WTC11 (cell line): ENCODE measurements around the gene CRTAP. TPM values are rescaled to one million over a fixed set of nuclear protein-coding genes. Genes with fewer than 3 reads are reported as not detected.

Experiments used
- ATAC-seq: fragments of 200-7000 bp; cut with Tn5 transposase; 2 replicates; pipeline ENCODE4 v1.10.0; 2021; ENCODE audit warnings: mild to moderate bottlenecking, moderate library complexity
- CTCF ChIA-PET: fragments of 300-600 bp; sonication (Branson Sonifier 250); formaldehyde crosslinking; loops from one replicate; lab custom pipeline; 2021; ENCODE audit warnings: antibody characterized with exemption; lab: Charles Lee
- POLR2A ChIA-PET: fragments of 350-600 bp; sonication (Branson Sonifier 250); formaldehyde crosslinking; loops from one replicate; lab custom pipeline; 2021; ENCODE audit warnings: antibody characterized with exemption; lab: Charles Lee
- DNase-seq: peaks from one replicate; pipeline ENCODE4 v3.0.0; 2021; ENCODE audit warnings: low spot score
- H3K27ac Mint-ChIP-seq: 2 replicates; pipeline ENCODE4 v1.8.0; 2021; ENCODE audit warnings: mixed read lengths
- H3K27me3 Mint-ChIP-seq: 2 replicates; pipeline ENCODE4 v1.8.0; 2021; ENCODE audit warnings: low read depth, mild to moderate bottlenecking, moderate library complexity, mixed read lengths
- H3K36me3 Mint-ChIP-seq: 2 replicates; pipeline ENCODE4 v1.8.0; 2021; ENCODE audit warnings: mixed read lengths
- H3K4me1 Mint-ChIP-seq: 2 replicates; pipeline ENCODE4 v1.8.0; 2022; ENCODE audit warnings: mixed read lengths
- H3K4me3 Mint-ChIP-seq: 2 replicates; pipeline ENCODE4 v1.8.0; 2021; ENCODE audit warnings: mild to moderate bottlenecking, moderate library complexity, mixed read lengths
- H3K9me3 Mint-ChIP-seq: 2 replicates; pipeline ENCODE4 v1.8.0; 2021; ENCODE audit warnings: mixed read lengths
- CREB1 ChIP-seq: sonication (generic); formaldehyde crosslinking; IDR thresholded peaks from 2 replicates; pipeline ENCODE4 v1.8.0; 2023; ENCODE audit warnings: mild to moderate bottlenecking, missing genetic modification reagents
- EMX1 ChIP-seq: fragments of 250-450 bp; sonication (Bioruptor Pico); IDR thresholded peaks from 2 replicates; pipeline ENCODE4 v1.8.0; 2021; ENCODE audit warnings: mild to moderate bottlenecking
- GABPB1 ChIP-seq: sonication (generic); formaldehyde crosslinking; IDR thresholded peaks from 2 replicates; pipeline ENCODE4 v1.8.1; 2023; ENCODE audit warnings: mild to moderate bottlenecking, missing genetic modification reagents
- GTF2I ChIP-seq: fragments of 250-450 bp; sonication (Bioruptor Pico); conservative IDR thresholded peaks from 2 replicates; pipeline ENCODE4 v1.4.0; 2021; ENCODE audit warnings: mild to moderate bottlenecking
- HMGA2 ChIP-seq: fragments of 250-450 bp; sonication (Bioruptor Pico); IDR thresholded peaks from 2 replicates; pipeline ENCODE4 v1.4.0; 2021; ENCODE audit warnings: mild to moderate bottlenecking, moderate library complexity
- JAZF1 ChIP-seq: fragments of 250-450 bp; sonication (Bioruptor Pico); IDR thresholded peaks from 2 replicates; pipeline ENCODE4 v1.9.0; 2021; ENCODE audit warnings: moderate library complexity, mild to moderate bottlenecking, inconsistent platforms
- KAT7 ChIP-seq: sonication (generic); formaldehyde crosslinking; IDR thresholded peaks from 2 replicates; pipeline ENCODE4 v1.8.1; 2023; ENCODE audit warnings: missing genetic modification reagents, mild to moderate bottlenecking, borderline replicate concordance
- MAX ChIP-seq: sonication (generic); formaldehyde crosslinking; IDR thresholded peaks from 2 replicates; pipeline ENCODE4 v1.8.0; 2022; ENCODE audit warnings: mild to moderate bottlenecking, missing genetic modification reagents
- OVOL2 ChIP-seq: fragments of 250-450 bp; sonication (Bioruptor Pico); IDR thresholded peaks from 2 replicates; pipeline ENCODE4 v1.9.0; 2021; ENCODE audit warnings: mild to moderate bottlenecking, borderline replicate concordance
- PRRX2 ChIP-seq: fragments of 250-450 bp; sonication (Bioruptor Pico); IDR thresholded peaks from 2 replicates; pipeline ENCODE4 v1.8.0; 2021; ENCODE audit warnings: mild to moderate bottlenecking
- SOX15 ChIP-seq: fragments of 250-450 bp; sonication (Bioruptor Pico); IDR thresholded peaks from 2 replicates; pipeline ENCODE4 v1.9.0; 2021; ENCODE audit warnings: mild to moderate bottlenecking
- TCF7 ChIP-seq: sonication (generic); formaldehyde crosslinking; IDR thresholded peaks from 2 replicates; pipeline ENCODE4 v1.8.0; 2022; ENCODE audit warnings: mild to moderate bottlenecking, low read depth, missing genetic modification reagents, moderate library complexity
- TEAD4 ChIP-seq: sonication (generic); formaldehyde crosslinking; IDR thresholded peaks from 2 replicates; pipeline ENCODE4 v1.8.0; 2022; ENCODE audit warnings: mild to moderate bottlenecking, missing genetic modification reagents
- ZNF232 ChIP-seq: sonication (generic); formaldehyde crosslinking; IDR thresholded peaks from 2 replicates; pipeline ENCODE4 v1.8.0; 2022; ENCODE audit warnings: mild to moderate bottlenecking, missing genetic modification reagents
- ZNF396 ChIP-seq: fragments of 250-450 bp; sonication (Bioruptor Pico); IDR thresholded peaks from 2 replicates; pipeline ENCODE4 v1.8.0; 2021; ENCODE audit warnings: mild to moderate bottlenecking, moderate library complexity, borderline replicate concordance
- ZNF416 ChIP-seq: fragments of 250-450 bp; sonication (Bioruptor Pico); IDR thresholded peaks from 2 replicates; pipeline ENCODE4 v1.9.0; 2021; ENCODE audit warnings: mild to moderate bottlenecking, inconsistent platforms
- ZNF423 ChIP-seq: fragments of 250-450 bp; sonication (Bioruptor Pico); IDR thresholded peaks from 2 replicates; pipeline ENCODE4 v2.1.2; 2022; ENCODE audit warnings: mild to moderate bottlenecking, moderate library complexity
- total RNA-seq: library from RNA; stranded (reverse); gene quantifications from 3 replicates; pipeline ENCODE4 v1.2.3, GENCODE V29; 2021
- TF ChIP-seq, protein P1 (sequence below): sonication (generic); formaldehyde crosslinking; IDR thresholded peaks from 2 replicates; pipeline ENCODE4 v1.8.1; 2023; ENCODE audit warnings: mild to moderate bottlenecking, missing genetic modification reagents, moderate library complexity
- TF ChIP-seq, protein P2 (sequence below): fragments of 250-450 bp; sonication (Bioruptor Pico); IDR thresholded peaks from 2 replicates; pipeline ENCODE4 v2.1.2; 2022; ENCODE audit warnings: mild to moderate bottlenecking, moderate library complexity
- TF ChIP-seq, protein P3 (sequence below): sonication (generic); formaldehyde crosslinking; IDR thresholded peaks from 2 replicates; pipeline ENCODE4 v1.8.0; 2022; ENCODE audit warnings: mild to moderate bottlenecking, missing genetic modification reagents
- TF ChIP-seq, protein P4 (sequence below): fragments of 250-450 bp; sonication (Bioruptor Pico); IDR thresholded peaks from 2 replicates; pipeline ENCODE4 v1.9.0; 2021; ENCODE audit warnings: mild to moderate bottlenecking, borderline replicate concordance

The CRTAP gene
- total RNA-seq, 1 experiment from 2014 or later = 156 TPM

GRCh38 chr3:33076952-33077351, 36.9 kb upstream of the CRTAP start:
- CTCF ChIA-PET = no interaction called here
- H3K4me3 Mint-ChIP-seq = no peak overlapping the region
- POLR2A ChIA-PET = no interaction called here
- peaks cover 2% of the 10 kb centered on the region for H3K4me1 Mint-ChIP-seq
- no peaks in the 10 kb centered on the region for H3K9me3 Mint-ChIP-seq
- no peak overlapping the region for H3K27ac Mint-ChIP-seq
- no peak for DNase-seq
- TF ChIP-seq ZNF423 = no peak
- no peak for TF ChIP-seq GABPB1
- TF ChIP-seq SOX15 (CRISPR knock-in tag) = no peak
- TF ChIP-seq, protein P1, sequence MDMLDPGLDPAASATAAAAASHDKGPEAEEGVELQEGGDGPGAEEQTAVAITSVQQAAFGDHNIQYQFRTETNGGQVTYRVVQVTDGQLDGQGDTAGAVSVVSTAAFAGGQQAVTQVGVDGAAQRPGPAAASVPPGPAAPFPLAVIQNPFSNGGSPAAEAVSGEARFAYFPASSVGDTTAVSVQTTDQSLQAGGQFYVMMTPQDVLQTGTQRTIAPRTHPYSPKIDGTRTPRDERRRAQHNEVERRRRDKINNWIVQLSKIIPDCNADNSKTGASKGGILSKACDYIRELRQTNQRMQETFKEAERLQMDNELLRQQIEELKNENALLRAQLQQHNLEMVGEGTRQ (CRISPR knock-in tag) = no peak
- no peak for TF ChIP-seq ZNF416 (CRISPR knock-in tag)
- TF ChIP-seq GTF2I (CRISPR knock-in tag) = no peak
- TF ChIP-seq JAZF1 (CRISPR knock-in tag) = no peak
- TF ChIP-seq PRRX2 (CRISPR knock-in tag) = no peak
- TF ChIP-seq EMX1 (CRISPR knock-in tag) = no peak
- TF ChIP-seq TCF7 (CRISPR knock-in tag) = no peak
- no peak for TF ChIP-seq ZNF396
- TF ChIP-seq, protein P2, sequence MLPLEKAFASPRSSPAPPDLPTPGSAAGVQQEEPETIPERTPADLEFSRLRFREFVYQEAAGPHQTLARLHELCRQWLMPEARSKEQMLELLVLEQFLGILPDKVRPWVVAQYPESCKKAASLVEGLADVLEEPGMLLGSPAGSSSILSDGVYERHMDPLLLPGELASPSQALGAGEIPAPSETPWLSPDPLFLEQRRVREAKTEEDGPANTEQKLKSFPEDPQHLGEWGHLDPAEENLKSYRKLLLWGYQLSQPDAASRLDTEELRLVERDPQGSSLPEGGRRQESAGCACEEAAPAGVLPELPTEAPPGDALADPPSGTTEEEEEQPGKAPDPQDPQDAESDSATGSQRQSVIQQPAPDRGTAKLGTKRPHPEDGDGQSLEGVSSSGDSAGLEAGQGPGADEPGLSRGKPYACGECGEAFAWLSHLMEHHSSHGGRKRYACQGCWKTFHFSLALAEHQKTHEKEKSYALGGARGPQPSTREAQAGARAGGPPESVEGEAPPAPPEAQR (CRISPR knock-in tag) = no peak
- H3K36me3 Mint-ChIP-seq = no peaks in the 10 kb centered on the region
- H3K27me3 Mint-ChIP-seq = no peaks in the 10 kb centered on the region
- no peak for ATAC-seq

- Mint-ChIP-seq H3K4me1 (peaks cover 2% of the 10 kb centered on the region), H3K9me3 (no peaks in the 10 kb centered on the region), H3K4me3 (no peak overlapping the region), H3K27me3 (no peaks in the 10 kb centered on the region), H3K27ac (no peak overlapping the region), H3K36me3 (no peaks in the 10 kb centered on the region)
- ChIA-PET POLR2A (no interaction called here), CTCF (no interaction called here)
- ATAC-seq = no peak
- DNase-seq = no peak
- TF ChIP-seq KAT7 (CRISPR knock-in tag) (no peak), TEAD4 (no peak), MAX (CRISPR knock-in tag) (no peak), HMGA2 (no peak), OVOL2 (no peak), ZNF232 (no peak), ZNF423 (no peak), CREB1 (CRISPR knock-in tag) (no peak)
- TF ChIP-seq, protein P3, sequence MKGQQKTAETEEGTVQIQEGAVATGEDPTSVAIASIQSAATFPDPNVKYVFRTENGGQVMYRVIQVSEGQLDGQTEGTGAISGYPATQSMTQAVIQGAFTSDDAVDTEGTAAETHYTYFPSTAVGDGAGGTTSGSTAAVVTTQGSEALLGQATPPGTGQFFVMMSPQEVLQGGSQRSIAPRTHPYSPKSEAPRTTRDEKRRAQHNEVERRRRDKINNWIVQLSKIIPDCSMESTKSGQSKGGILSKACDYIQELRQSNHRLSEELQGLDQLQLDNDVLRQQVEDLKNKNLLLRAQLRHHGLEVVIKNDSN = no peak
- TF ChIP-seq, protein P4, sequence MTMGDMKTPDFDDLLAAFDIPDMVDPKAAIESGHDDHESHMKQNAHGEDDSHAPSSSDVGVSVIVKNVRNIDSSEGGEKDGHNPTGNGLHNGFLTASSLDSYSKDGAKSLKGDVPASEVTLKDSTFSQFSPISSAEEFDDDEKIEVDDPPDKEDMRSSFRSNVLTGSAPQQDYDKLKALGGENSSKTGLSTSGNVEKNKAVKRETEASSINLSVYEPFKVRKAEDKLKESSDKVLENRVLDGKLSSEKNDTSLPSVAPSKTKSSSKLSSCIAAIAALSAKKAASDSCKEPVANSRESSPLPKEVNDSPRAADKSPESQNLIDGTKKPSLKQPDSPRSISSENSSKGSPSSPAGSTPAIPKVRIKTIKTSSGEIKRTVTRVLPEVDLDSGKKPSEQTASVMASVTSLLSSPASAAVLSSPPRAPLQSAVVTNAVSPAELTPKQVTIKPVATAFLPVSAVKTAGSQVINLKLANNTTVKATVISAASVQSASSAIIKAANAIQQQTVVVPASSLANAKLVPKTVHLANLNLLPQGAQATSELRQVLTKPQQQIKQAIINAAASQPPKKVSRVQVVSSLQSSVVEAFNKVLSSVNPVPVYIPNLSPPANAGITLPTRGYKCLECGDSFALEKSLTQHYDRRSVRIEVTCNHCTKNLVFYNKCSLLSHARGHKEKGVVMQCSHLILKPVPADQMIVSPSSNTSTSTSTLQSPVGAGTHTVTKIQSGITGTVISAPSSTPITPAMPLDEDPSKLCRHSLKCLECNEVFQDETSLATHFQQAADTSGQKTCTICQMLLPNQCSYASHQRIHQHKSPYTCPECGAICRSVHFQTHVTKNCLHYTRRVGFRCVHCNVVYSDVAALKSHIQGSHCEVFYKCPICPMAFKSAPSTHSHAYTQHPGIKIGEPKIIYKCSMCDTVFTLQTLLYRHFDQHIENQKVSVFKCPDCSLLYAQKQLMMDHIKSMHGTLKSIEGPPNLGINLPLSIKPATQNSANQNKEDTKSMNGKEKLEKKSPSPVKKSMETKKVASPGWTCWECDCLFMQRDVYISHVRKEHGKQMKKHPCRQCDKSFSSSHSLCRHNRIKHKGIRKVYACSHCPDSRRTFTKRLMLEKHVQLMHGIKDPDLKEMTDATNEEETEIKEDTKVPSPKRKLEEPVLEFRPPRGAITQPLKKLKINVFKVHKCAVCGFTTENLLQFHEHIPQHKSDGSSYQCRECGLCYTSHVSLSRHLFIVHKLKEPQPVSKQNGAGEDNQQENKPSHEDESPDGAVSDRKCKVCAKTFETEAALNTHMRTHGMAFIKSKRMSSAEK = no peak
Observed at GRCh38 chr3:33077976-33078375, 35.8 kb upstream of the CRTAP start.
